ENCODE data around the gene CSRP1. TPM values are rescaled to one million over a fixed set of nuclear protein-coding genes. Genes with fewer than 3 reads are reported as not detected.

Gene CSRP1
- total and polyA plus RNA-seq, 9 of the 15 experiments (the other 6 are each of a cell fraction or from before 2014, with no cell fraction given) = 6.8 to 39.4 (median 23.7) TPM

DNA sequence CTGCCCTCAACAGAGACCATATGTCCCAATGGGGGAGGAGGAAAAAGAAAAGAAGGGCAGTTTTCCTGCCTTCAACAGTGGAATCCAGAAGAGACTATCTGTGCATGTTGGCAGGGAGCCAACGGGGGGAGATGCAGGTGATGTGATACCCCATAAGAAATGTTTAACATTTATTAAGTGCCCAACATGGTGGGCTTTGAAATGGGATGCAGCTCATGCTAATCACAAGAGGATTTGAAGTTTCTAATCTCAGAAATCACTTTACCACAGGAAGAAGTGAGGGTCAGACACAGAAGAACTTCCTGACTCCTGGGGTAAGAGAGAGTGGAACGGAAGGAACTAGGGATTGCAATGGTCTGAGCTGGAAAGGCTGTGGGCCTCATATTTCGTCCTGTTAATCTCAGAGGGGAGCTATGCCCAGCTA is 16.2 kb downstream of the CSRP1 start:
- ChIA-PET CTCF (ENCODE audit: low intra/inter-chr PET ratio) (interaction anchor here (1.2 kb wide), 1 partner anchor 22 kb away, joined by 3 read pairs; no protein-coding TSS in a partner anchor), POLR2A (interaction anchor here (0.5 to 1.4 kb wide), 3 partner anchors 8 to 587 kb away, joined by 3 to 4 read pairs (median 4); no protein-coding TSS in a partner anchor)
- intact Hi-C loops (cut with micrococcal nuclease) (no loop called here), in situ Hi-C loops (cut with MboI) (no loop called here)
- Histone ChIP-seq H3K79me2 (ENCODE audit: control insufficient read depth, insufficient read depth, low read length) (no peaks in the 10 kb centered on the region), H3K4me2 (ENCODE audit: insufficient read depth, low read length) (no peak overlapping the region), H3K27me3 (ENCODE audit: control insufficient read depth in 2 of 2, insufficient read depth in 2 of 2, low read length in 2 of 2) (no peaks in the 10 kb centered on the region; a peak in 1 of 5 replicates), H3K9me3 (replicated peaks; ENCODE audit: control insufficient read depth, insufficient read depth, low read depth, low read length) (no peaks in the 10 kb centered on the region), H3K4me1 (replicated peaks in 1 of 2; ENCODE audit: control insufficient read depth in 2 of 2, insufficient read depth in 2 of 2, low read length in 2 of 2) (peaks cover 0 to 3% of the 10 kb centered on the region in 2 experiments; a peak in 4 of 5 replicates), H2AFZ (ENCODE audit: low read depth, low read length) (no peak overlapping the region), H3K36me3 (ENCODE audit: control insufficient read depth, insufficient read depth, low read length) (no peaks in the 10 kb centered on the region), H3K9ac (ENCODE audit: insufficient read depth in 1 of 2, low read depth in 2 of 2, low read length in 2 of 2) (no peak overlapping the region), H3K9me1 (ENCODE audit: control insufficient read depth, insufficient read depth, low read length) (no peaks in the 10 kb centered on the region), H3K4me3 (no peak overlapping the region), H4K20me1 (replicated peaks; ENCODE audit: control insufficient read depth, insufficient read depth, low read length) (no peaks in the 10 kb centered on the region), H3K27ac (ENCODE audit: extremely low read depth, low read depth, low read length) (no peak overlapping the region)
- FAIRE-seq (no peak), DNase-seq (ENCODE audit: extremely low read depth in 1 of 4, low spot score in 3 of 4) (no peak), ATAC-seq (no peak)
- WGBS (ENCODE audit: insufficient coverage, low coverage, missing lambda C conversion rate) = 21% methylated on average over 3 of the region's 3 CpGs
- BruUV-seq (replicated peaks) = no TSS peak
- no peak for TF ChIP-seq ZNF124 (CRISPR knock-in tag; IDR thresholded peaks at IDR 0.05)
- no peak for TF ChIP-seq ZNF212 (CRISPR knock-in tag; IDR thresholded peaks at IDR 0.05)
- TF ChIP-seq NFIC (IDR thresholded peaks at IDR 0.05) = peak; percentile 91
- peak; percentile 82 for TF ChIP-seq NFIX (CRISPR knock-in tag; IDR thresholded peaks at IDR 0.05; ENCODE audit: low read depth)
- no peak for TF ChIP-seq MECOM (CRISPR knock-in tag; IDR thresholded peaks at IDR 0.05)

DNA sequence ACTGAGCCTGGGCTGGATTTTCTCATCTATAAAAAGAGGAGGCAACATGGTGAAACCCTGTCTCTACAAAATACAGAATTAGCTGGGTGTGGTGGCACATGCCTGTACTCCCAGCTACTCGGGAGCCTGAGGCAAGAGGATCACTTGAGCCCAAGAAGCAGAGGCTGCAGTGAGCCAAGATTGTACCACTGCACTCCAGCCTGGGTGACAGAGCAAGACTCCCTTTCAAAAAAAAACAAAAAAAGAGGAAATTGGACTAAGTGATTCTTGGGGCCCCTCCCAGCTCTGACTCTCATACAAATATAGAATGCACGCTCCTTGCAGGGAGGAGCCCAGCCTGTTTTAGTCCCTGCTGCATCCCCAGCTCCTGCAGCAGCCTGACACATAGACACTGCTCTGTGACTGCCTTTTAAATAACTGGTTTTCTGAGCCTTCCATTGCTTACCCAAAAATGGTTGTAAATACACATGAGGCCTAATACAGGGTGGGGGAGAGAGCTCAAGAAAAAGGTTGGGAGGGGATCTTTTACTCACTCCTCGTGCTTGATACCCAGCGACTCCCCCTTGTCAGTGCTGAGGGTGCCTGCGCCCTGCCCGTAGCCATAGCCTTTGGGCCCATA is 17.2 kb downstream of the CSRP1 start:
- BruUV-seq (replicated peaks) = no TSS peak
- H3K9ac ChIP-seq (ENCODE audit: insufficient read depth in 1 of 2, low read depth in 2 of 2, low read length in 2 of 2) = peak overlapping the region in 1 of 2 experiments; percentile 66; a peak in 2 of 4 replicates
- H3K4me2 ChIP-seq (ENCODE audit: insufficient read depth, low read length) = no peak overlapping the region
- TF ChIP-seq FOXM1 (IDR thresholded peaks at IDR 0.05; ENCODE audit: low read depth) (peak; percentile 23; the same call in 1 of the 2 replicates), FOXM1 (CRISPR knock-in tag; IDR thresholded peaks at IDR 0.05; ENCODE audit: low read depth) (no peak), ZNF384 (IDR thresholded peaks at IDR 0.05; ENCODE audit: low read depth, low read length) (peak; percentile 41; the same call in 1 of the 2 replicates), SPI1 (IDR thresholded peaks at IDR 0.05; ENCODE audit: borderline replicate concordance, low read depth, low read length) (0 out of 2 replicates have a peak, but pooled peaks have one; percentile 6), ZNF696 (CRISPR knock-in tag; conservative IDR thresholded peaks at IDR 0.05) (no peak), ZNF217 (CRISPR knock-in tag; IDR thresholded peaks at IDR 0.05) (no peak)
- TF ChIP-seq, protein P1, sequence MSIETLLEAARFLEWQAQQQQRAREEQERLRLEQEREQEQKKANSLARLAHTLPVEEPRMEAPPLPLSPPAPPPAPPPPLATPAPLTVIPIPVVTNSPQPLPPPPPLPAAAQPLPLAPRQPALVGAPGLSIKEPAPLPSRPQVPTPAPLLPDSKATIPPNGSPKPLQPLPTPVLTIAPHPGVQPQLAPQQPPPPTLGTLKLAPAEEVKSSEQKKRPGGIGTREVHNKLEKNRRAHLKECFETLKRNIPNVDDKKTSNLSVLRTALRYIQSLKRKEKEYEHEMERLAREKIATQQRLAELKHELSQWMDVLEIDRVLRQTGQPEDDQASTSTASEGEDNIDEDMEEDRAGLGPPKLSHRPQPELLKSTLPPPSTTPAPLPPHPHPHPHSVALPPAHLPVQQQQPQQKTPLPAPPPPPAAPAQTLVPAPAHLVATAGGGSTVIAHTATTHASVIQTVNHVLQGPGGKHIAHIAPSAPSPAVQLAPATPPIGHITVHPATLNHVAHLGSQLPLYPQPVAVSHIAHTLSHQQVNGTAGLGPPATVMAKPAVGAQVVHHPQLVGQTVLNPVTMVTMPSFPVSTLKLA (conservative IDR thresholded peaks at IDR 0.05) = no peak

More for the DNA sequence above, 17.2 kb downstream of the CSRP1 start:
- Histone ChIP-seq H3K9me3 (replicated peaks; ENCODE audit: control insufficient read depth, insufficient read depth, low read depth, low read length) (no peaks in the 10 kb centered on the region), H3K27me3 (ENCODE audit: control insufficient read depth in 2 of 2, insufficient read depth in 2 of 2, low read length in 2 of 2) (no peaks in the 10 kb centered on the region; a peak in 1 of 5 replicates), H3K27ac (ENCODE audit: extremely low read depth, low read depth, low read length) (no peak overlapping the region), H4K20me1 (replicated peaks; ENCODE audit: control insufficient read depth, insufficient read depth, low read length) (no peaks in the 10 kb centered on the region), H3K4me1 (replicated peaks in 1 of 2; ENCODE audit: control insufficient read depth in 2 of 2, insufficient read depth in 2 of 2, low read length in 2 of 2) (peaks cover 0 to 3% of the 10 kb centered on the region in 2 experiments; a peak in 4 of 5 replicates), H3K79me2 (ENCODE audit: control insufficient read depth, insufficient read depth, low read length) (no peaks in the 10 kb centered on the region), H3K4me3 (no peak overlapping the region), H3K36me3 (ENCODE audit: control insufficient read depth, insufficient read depth, low read length) (no peaks in the 10 kb centered on the region), H2AFZ (ENCODE audit: low read depth, low read length) (no peak overlapping the region), H3K9me1 (ENCODE audit: control insufficient read depth, insufficient read depth, low read length) (no peaks in the 10 kb centered on the region)
- WGBS (ENCODE audit: insufficient coverage, low coverage, missing lambda C conversion rate) = 57% methylated on average over 6 of the region's 6 CpGs
- in situ Hi-C loops (cut with MboI) = no loop called here
- CTCF ChIA-PET (ENCODE audit: low intra/inter-chr PET ratio) = no interaction called here
- no peak for DNase-seq (ENCODE audit: extremely low read depth in 1 of 4, low spot score in 3 of 4)
- no peak for ATAC-seq
- FAIRE-seq = no peak
- intact Hi-C loops (cut with micrococcal nuclease) = no loop called here
- POLR2A ChIA-PET = interaction anchor here (0.7 to 1.7 kb wide), 3 partner anchors 9 to 11 kb away, joined by 3 to 4 read pairs (median 3); no protein-coding TSS in a partner anchor
